HG02798 (cell line): Measurements from ENCODE around the gene PRKAR2B.
"Not testable (repeated sequence)": the region's sequence is repeated elsewhere in the genome, so short reads cannot be mapped to it uniquely, and the experiment has no call there.

ENCODE experiments used
- ATAC-seq: cut with Tn5 transposase; IDR thresholded peaks from one replicate; pipeline ENCODE4 v1.9.1; 2021; ENCODE audit warnings: mild to moderate bottlenecking; ENCODE audit not compliant: unreplicated experiment, poor library complexity

Gene PRKAR2B

GRCh38 chr7:107025449-107026103 lies 18.9 kb upstream of the PRKAR2B start:
- ATAC-seq = no peak

GRCh38 chr7:107026166-107026565 lies 18.3 kb upstream of the PRKAR2B start:
- no peak for ATAC-seq

- ATAC-seq = no peak
Observed at GRCh38 chr7:107027208-107027607, 17.3 kb upstream of the PRKAR2B start.

GRCh38 chr7:107029061-107029763 lies 15.3 kb upstream of the PRKAR2B start:
- ATAC-seq = no peak

GRCh38 chr7:107029764-107030286 lies 14.7 kb upstream of the PRKAR2B start:
- no peak for ATAC-seq

GRCh38 chr7:107032050-107032449 lies 12.5 kb upstream of the PRKAR2B start:
- ATAC-seq = no peak

- no peak for ATAC-seq
Observed at GRCh38 chr7:107032720-107033438, 11.6 kb upstream of the PRKAR2B start.

- no peak for ATAC-seq
Observed at GRCh38 chr7:107034553-107034952, 10.0 kb upstream of the PRKAR2B start.

GRCh38 chr7:107035446-107035845 lies 9.1 kb upstream of the PRKAR2B start:
- ATAC-seq = no peak

- ATAC-seq = no peak
Observed at GRCh38 chr7:107036535-107036934, 8.0 kb upstream of the PRKAR2B start.

- no peak for ATAC-seq
Observed at GRCh38 chr7:107037717-107038603, 6.5 kb upstream of the PRKAR2B start.

GRCh38 chr7:107039199-107039900 lies 5.2 kb upstream of the PRKAR2B start:
- no peak for ATAC-seq

- no peak for ATAC-seq
Observed at GRCh38 chr7:107041097-107041496, 3.4 kb upstream of the PRKAR2B start.

- ATAC-seq = not testable (repeated sequence)
Observed at GRCh38 chr7:107041764-107042163, 2.7 kb upstream of the PRKAR2B start.

GRCh38 chr7:107042326-107042910 lies 2.1 kb upstream of the PRKAR2B start:
- not testable (repeated sequence) for ATAC-seq

- ATAC-seq = no peak
Observed at GRCh38 chr7:107043491-107043890, 1.0 kb upstream of the PRKAR2B start.

- ATAC-seq = no peak
Observed at GRCh38 chr7:107043921-107044346, 571 bp upstream of the PRKAR2B start.

GRCh38 chr7:107045195-107045960 lies 873 bp downstream of the PRKAR2B start:
- no peak for ATAC-seq
